Measurements from ENCODE around the gene RBMS1.

The RBMS1 gene

DNA sequence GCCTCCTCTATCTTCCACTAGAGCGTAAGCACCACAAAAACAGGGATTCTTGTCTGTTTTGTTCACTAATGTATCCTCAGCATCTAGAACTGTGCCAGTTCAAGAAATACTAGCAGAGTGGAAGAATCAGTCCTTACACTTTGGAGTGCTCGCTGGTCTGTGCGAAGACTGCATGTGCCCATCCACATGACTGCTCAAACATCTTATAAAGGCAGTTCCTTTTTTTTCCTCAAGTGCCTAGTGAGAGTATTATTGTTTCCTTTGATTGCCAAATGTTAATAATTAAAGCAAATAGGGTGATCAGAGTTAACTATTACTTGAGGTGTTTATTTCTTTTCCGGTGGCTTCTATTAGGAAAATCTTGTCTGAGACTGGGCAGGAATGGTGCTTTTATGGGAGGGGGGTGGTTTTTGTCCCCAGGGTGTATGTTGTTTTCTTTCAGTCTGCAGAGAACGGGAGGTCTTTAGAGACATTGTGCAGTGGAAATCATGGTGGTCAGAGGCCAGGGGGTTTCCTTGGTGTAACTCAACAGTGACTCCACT is 247.9 kb downstream of the RBMS1 start:
- DNase-seq = no peak

DNA sequence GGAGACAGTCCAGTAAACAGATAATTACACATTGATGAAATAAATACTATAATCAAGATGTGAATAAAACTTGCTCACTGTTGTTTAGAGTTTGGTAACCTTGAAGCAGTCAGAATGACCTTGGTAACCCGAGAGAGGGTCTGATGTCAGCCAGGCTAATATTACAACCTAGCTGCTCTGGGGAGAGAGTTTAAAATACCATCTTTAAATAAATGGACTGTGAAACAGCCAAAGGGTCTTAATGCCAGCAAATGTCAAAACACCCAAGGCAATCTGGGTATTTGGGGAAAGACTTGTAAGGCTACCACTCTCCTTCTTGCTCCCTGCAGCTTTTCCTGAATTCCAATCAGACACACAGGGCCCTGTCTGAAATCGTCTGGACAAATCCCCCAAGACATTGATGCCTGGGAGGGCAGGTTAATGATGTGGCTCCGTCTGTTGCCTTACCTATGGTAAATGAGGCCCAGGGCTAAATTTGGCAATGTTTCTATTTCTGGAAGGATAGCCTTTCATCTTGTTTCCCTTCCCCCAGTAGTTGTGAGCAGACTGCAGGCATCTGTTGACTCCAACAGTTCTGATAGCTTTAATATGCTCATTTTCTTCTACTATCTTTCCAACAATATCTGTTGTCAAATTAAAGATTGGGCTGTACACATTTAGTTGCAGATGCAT is 250.6 kb downstream of the RBMS1 start:
- no peak for DNase-seq

DNA sequence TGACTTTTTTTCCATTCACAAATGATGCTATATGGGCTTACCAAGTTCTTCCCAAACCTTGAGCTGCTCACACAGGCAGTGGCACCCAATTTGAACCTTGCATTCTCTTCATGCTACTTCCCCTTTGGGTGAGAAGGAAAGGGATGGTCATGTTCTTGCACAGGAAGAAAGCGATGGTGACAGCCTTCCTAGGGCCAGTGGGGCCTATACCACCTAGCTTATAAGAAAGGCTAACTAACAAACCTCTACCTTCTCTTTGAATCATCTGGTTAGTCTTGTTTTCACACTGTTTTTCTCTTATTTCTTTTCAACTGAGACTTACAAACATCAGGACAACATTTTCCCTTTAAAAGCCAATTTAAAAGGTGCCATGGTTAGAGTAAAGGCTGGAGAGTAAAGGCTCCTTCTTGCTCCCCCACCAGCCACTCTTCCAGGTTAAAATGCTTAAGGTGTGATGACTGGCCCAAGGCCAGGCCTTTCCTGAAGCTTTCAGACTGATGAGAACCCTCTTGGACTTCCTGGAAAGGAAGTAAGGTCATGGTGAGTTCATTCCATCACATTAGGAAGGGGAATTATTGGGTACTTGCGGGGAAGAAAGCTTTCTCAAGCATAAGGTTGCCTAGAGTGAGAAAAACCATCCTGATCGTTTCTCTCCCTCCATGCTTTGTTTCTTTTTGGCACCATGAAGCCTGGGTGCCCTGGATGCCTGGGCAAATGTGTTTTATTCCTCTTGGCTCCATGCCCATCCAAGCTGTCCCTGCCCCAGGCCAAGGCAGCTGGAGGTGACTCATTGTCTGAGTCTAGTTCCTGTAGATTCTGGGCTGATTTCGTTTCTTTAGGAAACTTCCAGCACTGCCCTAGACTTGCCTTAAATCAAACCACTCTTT is 252.1 kb downstream of the RBMS1 start:
- no peak for DNase-seq

DNA sequence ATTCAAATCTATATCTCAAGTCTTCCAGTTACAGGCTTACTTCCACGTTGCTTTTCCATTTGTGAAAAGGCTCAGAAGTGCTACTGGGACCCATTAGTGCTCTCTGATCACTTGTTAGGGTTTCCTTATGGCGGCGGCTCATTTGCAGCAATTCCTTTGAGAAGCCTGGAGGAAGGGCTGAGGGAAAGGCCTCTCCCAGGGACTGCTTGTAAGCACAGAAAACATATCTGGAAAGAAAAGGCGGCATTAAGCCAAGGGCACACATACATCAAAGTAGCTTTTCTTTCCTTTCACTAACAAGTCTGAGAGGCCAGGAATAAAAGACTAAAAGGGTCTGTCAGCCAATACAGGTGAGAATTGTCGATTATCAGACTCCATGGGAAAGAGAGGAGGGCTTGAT is 254.2 kb downstream of the RBMS1 start:
- no peak for DNase-seq

DNA sequence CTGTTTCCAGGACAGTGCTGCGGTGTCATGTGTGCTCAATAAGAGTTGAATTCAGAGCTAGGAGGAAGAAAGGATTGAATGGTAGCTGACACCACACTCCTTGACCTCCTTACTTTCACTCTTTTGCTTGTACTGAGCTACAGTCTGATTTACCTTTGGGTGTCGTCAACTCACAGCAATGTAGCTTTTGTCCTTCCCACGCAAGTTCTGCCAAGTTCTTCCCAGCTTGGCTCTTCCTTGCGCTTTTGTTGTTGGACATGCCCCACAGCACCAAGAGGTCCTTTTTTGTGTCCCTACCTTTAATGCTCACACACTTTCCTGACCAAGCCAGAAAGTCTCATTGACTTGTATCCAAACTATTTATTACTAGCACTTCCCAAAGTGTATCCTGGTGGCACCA is 255.2 kb downstream of the RBMS1 start:
- DNase-seq = no peak

DNA sequence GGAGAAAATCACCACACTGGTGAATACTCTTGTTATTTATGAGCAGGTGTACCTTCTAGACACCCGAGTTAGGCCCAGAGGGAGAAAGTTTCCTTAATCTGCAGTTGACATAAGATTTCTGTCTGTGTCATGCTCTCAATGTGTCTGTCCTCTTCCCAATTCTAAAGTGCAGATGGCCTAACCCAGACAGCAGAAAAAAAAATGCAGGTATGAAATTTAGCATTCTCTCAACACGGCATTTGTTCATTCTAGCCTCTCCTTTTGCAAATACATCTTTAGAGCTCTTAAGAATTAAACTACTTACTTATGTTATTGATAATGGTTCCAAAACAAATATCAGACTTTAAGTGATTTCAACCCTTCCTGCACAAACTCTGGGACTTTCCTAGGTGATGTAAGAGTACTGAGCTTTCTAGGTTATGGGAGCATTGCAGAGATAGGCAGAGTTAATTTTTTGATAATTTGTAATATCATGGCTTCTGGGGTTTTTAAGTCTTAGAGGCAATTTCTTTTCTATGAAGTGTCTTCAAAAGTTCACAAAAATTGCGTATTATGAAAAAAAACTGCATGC is 260.6 kb downstream of the RBMS1 start:
- no peak for DNase-seq

DNA sequence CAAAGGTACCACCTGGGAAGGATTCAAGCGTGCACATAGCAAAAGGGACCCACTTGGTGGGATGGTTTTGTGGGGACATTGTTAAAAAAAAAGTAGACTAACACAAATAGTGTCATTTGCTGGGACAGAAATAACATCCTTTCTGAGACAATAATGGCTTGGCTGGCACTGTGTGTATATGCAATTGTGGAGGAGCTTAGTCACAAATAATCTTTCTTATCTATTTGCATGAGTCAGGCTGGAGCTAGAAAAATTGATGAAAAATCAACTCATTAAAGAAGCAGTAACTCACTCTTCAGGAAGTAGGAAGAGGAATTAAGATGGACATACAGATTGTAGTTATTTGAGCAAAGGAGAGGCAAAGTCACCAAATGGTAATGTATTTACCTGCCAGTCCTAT is 264.0 kb downstream of the RBMS1 start:
- no peak for DNase-seq

DNA sequence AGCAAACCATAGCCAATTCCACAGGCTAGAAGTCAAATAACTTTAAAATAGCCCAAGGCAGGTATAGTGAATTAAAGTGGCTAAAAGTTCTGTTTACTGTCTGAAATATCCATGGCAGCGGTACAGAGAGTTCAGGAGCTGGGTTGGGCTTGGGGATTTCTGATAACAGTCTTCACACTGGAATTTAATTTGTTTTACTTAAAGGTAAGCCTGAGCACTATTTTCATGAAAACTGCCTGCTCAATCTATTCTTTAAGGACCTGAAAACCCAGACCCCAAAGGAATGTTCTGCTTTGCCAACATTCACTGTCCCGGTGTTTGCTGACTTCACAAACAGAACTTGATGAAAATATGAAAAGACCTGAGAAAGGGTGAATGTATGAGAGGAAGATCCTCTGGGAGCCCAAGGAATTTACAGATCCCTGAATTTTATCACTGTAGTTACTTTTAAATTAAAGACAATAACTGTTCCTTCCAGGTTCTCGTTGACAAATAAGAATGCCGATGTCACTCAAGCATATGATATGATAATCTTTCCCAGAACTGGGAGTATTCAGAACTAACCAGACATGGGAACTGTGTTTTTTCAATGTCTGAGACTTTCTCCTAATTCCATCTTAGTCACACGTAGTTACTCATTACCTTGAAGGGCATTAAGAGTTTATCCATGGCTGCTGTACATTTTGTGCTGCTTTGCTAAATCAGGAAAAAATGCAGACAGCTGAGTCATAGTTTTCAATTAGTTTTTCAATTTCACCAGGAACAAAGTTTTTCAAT is 265.3 kb downstream of the RBMS1 start:
- DNase-seq = no peak

DNA sequence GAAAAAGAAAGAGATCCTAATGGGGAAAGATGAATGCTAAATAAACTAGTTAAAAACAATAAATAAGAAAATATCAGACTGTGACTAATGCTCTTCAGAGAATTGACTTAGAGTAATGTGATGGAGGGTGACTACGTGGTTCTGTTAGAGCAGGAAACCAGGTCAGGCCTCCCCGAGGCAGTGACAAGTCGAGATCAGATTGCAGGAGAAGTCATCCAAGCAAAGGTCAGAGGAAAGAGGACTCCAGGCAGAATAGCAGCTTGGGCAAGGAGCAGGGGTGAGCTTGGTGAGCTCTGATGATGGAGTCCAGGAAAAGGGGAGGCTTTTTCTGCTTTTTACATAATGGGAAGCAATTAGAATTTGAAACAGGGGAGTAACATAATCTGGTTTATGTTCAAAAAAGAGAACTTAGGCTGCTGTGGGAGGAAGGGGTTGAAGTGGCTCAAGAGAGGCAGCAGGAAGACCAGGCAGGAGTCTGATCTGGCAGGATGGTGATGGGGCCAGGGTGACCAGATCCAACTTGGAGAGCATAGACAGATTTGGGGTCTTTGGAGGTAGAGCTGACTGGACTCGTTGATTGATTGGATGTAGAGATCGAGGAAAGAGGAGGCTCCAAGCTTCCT is 266.2 kb downstream of the RBMS1 start:
- no peak for DNase-seq

DNA sequence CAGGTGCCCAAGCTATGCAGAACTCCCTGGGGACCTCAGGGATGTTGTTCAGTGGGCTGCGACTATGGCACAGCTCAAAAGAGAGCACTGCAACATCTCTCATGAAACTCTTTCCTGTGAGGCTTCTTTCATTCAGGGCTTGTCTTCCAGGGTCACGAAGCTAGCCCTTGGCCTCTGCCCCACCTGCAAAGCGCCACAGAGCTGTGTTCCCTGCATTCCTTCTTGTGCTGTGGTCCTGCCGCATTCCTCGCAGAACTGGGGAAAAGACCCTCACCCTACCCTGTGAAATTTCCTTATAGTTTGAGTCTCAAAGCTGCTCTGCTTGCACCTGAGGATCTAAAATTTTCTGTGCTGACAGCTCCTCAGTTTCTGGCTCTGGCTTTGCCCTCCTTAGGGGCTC is 267.2 kb downstream of the RBMS1 start:
- no peak for DNase-seq

DNA sequence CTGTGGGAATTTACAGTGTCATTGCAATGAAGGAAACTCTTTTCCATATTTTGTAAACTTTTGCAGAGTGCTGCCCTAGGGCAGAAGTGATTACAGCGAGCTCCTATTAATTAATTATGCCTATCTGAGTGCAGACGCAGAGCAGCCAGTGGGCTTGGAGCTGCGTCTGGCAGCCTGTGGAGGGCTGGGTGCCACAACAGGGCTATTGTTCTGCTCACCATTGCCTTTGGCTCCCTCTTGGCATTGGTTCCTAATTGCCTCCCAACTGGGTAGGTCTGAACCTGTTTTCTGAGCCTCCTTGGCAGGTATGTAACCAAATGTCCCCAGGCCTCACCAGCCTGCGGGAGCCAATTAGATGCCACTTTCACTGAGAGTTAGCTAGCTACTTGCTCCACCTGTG is 267.9 kb downstream of the RBMS1 start:
- DNase-seq = no peak

DNA sequence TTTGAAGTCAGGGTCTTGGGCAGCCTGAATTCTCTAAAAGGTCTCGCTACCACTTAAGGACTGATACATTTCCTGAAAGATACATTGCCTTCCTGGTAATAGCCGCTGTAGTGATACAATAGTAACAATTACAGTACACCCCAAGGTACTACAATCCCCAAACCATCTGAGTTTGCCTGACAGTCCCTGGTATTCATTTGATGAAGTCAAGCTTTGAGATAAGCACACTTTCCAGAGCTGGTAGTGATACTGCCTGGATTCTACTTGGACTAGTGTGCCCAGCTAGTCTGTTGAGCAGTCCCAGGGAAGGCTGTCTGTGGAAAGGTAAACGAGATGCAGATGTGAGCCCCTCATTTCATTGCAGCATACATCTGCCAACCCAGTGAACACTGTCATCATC is 269.1 kb downstream of the RBMS1 start:
- DNase-seq = no peak

DNA sequence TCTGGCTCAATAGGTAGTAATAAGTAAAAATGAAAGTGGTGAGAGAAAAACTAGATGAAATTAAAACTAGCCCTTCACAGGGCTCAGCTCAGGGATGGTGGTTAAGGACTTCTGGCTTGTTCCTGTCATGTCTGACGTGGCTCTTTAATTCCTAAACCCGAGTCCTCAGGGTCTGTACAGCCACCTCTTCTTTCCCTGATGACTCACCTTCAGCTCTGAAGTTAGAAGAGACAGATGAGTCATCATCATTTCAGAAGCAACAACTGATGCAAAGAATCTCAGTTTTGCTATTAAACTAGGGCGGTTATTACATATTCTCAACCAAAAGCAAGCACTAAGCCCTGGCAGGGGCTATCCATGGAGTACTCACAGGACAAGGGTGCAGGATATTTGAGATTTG is 269.5 kb downstream of the RBMS1 start:
- DNase-seq = peak; percentile 21

DNA sequence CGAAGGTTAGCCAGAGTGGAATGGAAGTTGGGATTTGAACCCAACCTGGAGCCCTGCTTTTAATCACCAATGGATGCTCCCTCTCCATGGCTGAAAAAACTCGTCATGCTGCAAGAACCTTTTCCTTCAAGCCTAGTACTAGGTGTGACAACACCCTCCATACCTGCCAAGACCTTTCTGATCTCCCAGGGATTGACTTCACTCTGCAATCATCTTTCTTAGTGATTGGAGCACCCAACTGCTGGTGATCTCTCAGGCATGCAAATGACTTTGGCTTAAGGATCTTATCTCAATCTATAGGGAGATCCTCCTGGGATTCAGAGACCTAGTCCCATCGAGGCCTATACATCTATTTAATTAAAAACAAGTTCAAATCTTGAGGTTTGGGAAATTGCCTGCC is 270.0 kb downstream of the RBMS1 start:
- no peak for DNase-seq

DNA sequence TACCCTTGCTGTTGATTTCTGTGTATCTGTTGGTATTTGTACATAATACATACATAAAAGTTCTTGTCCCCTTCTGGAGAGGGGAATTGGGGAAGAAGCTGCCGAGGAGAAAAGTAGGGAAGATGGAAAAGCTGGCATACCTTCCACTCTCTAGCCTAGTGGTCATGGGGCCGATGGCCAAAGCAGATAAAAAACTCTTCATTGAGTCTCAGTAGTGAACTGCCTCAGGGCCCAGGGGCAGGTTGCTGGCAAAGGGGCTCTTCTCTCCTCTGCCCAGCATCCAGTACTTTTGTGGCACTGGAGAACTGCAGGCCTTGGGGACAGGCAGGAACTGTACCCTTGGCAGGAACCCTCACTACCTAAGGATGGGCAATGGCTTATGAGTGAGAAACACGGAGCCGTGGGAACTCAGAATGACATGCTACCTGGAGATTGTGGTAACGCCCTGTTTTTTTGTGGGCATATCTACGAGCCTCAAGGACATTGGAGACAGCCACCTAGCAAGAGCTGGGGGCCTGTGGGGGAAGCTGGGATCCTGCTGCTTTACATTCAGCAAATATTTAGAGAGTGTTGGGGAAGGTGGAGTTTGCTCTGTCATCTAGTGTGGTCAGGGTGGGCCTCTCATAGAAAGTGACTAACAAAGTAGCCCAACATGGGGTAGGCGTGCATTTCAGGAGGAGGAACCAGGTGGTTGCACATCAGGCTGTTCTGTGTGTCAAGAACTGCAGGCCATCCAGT is 270.9 kb downstream of the RBMS1 start:
- DNase-seq = no peak
